ENCODE measurements around the gene SET.

DNA sequence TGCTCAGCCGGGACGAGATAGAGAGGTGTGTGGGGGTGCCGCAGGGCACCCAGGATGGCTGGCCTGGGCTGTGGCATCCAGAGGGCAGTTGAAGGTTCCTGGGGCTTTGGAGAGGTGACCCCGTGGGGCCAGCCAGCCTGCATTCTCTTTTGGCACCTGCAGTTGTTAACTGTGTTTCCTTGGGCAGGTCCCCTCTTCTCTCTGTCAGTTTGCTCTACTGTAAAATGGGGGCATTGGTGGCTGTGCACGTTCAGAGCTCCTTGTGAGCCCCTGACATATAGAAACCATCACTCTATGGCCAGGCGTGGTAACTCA, 26.4 kb downstream of the SET start:
- TF ChIP-seq, protein P1, sequence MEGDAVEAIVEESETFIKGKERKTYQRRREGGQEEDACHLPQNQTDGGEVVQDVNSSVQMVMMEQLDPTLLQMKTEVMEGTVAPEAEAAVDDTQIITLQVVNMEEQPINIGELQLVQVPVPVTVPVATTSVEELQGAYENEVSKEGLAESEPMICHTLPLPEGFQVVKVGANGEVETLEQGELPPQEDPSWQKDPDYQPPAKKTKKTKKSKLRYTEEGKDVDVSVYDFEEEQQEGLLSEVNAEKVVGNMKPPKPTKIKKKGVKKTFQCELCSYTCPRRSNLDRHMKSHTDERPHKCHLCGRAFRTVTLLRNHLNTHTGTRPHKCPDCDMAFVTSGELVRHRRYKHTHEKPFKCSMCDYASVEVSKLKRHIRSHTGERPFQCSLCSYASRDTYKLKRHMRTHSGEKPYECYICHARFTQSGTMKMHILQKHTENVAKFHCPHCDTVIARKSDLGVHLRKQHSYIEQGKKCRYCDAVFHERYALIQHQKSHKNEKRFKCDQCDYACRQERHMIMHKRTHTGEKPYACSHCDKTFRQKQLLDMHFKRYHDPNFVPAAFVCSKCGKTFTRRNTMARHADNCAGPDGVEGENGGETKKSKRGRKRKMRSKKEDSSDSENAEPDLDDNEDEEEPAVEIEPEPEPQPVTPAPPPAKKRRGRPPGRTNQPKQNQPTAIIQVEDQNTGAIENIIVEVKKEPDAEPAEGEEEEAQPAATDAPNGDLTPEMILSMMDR (conservative IDR thresholded peaks at IDR 0.05; ENCODE audit: low read length), result no peak
- no peak for TF ChIP-seq EZH2phosphoT487 (IDR thresholded peaks at IDR 0.05; ENCODE audit: borderline replicate concordance, low read depth, low read length)

Measured in OCI-LY7 (cell line).